Vagina (tissue), 2 donors: ENCODE data around the gene CISH. TPM values are rescaled to one million over a fixed set of nuclear protein-coding genes. Genes with fewer than 3 reads are reported as not detected.

Experiments
- DNase-seq, 2 donors: peaks; one replicate each; pipeline ENCODE4 v3.0.0-alpha.2; 2017; ENCODE audit errors: extremely low spot score in 2 of 2
- H3K27ac ChIP-seq: fragments of 200-600 bp; sonication (generic); one replicate; pipeline ENCODE4 v1.5.1; 2019
- H3K27me3 ChIP-seq: fragments of 200-600 bp; sonication (generic); one replicate; pipeline ENCODE4 v1.5.1; 2019
- H3K36me3 ChIP-seq, 2 donors: fragments of 200-600 bp; sonication (generic); one replicate each; pipeline ENCODE4 v1.5.1; 2017 to 2019
- H3K4me1 ChIP-seq: fragments of 200-600 bp; sonication (generic); one replicate; pipeline ENCODE4 v1.5.1; 2019
- H3K4me3 ChIP-seq, 2 donors: fragments of 200-600 bp; sonication (generic); 1 replicate in 1 of 2; 2 replicates in 1 of 2; pipeline ENCODE4 v1.5.1; 2016 to 2019
- H3K9me3 ChIP-seq: fragments of 200-600 bp; sonication (generic); one replicate; pipeline ENCODE4 v1.5.1; 2019
- POLR2A ChIP-seq, 2 donors: fragments of 450-650 bp; IDR thresholded peaks; one replicate each; pipeline ENCODE4 v1.6.1; 2017; ENCODE audit warnings: antibody characterized with exemption in 2 of 2, mild to moderate bottlenecking in 2 of 2, moderate library complexity in 2 of 2
- POLR2AphosphoS5 ChIP-seq, 2 donors: sonication (generic); formaldehyde crosslinking; IDR thresholded peaks; one replicate each; pipeline ENCODE4 v1.9.0; 2017; ENCODE audit warnings: antibody characterized with exemption in 2 of 2, mild to moderate bottlenecking in 2 of 2, low read depth in 1 of 2; ENCODE audit not compliant: insufficient read depth in 1 of 2
- intact Hi-C: fragments of 100-400 bp; cut with DNase I; formaldehyde crosslinking; loops from one replicate; pipeline ENCODE4 v1.15.1; 2023
- total RNA-seq: library from RNA; depleted of rRNA; stranded (reverse); fragments of >200 nt; gene quantifications from one replicate; pipeline ENCODE4 v1.2.3, GENCODE V29; 2016
- TF ChIP-seq, protein P1 (sequence below), 3 experiments: fragments of 450-650 bp in 2 of 3; fragments of 200-600 bp in 1 of 3; sonication (generic) in 1 of 3; IDR thresholded peaks; one replicate each; pipeline ENCODE4 v1.5.1; 2017 to 2019; ENCODE audit warnings: antibody characterized with exemption in 3 of 3, mild to moderate bottlenecking in 2 of 3, moderate library complexity in 2 of 3

The CISH gene
- total RNA-seq, 1 donor from 2014 or later = 21.9 TPM

DNA sequence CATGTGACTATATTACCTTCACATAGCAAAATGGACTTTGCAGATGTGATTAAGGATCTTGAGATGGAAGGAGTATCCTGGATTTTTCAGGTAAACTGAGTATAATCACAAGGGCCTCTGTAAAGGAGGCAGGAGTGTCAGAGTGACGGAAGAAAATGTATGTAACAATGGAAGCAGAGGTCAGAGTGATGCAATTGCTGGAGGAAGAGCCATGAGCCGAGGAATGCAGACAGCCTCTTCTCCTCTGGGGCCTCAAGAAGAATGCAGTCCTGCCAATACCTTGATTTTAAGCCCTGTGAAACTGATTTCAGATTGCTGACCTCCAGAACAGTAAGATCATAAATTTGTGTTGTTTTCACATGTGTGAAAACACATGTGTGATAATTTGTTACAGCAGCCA, 27.2 kb downstream of the CISH start:
- Histone ChIP-seq H3K4me3 (no peak overlapping the region), H3K36me3 (peaks cover 0 to 7% of the 10 kb centered on the region in 2 donors), H3K9me3 (no peaks in the 10 kb centered on the region), H3K27ac (no peak overlapping the region), H3K4me1 (no peaks in the 10 kb centered on the region), H3K27me3 (no peaks in the 10 kb centered on the region)
- intact Hi-C loops = no loop called here
- TF ChIP-seq POLR2AphosphoS5 (IDR thresholded peaks at IDR 0.05; ENCODE audit: insufficient read depth in 1 of 2, low read depth in 1 of 2) (no peak), POLR2A (IDR thresholded peaks at IDR 0.05) (no peak)
- TF ChIP-seq, protein P1, sequence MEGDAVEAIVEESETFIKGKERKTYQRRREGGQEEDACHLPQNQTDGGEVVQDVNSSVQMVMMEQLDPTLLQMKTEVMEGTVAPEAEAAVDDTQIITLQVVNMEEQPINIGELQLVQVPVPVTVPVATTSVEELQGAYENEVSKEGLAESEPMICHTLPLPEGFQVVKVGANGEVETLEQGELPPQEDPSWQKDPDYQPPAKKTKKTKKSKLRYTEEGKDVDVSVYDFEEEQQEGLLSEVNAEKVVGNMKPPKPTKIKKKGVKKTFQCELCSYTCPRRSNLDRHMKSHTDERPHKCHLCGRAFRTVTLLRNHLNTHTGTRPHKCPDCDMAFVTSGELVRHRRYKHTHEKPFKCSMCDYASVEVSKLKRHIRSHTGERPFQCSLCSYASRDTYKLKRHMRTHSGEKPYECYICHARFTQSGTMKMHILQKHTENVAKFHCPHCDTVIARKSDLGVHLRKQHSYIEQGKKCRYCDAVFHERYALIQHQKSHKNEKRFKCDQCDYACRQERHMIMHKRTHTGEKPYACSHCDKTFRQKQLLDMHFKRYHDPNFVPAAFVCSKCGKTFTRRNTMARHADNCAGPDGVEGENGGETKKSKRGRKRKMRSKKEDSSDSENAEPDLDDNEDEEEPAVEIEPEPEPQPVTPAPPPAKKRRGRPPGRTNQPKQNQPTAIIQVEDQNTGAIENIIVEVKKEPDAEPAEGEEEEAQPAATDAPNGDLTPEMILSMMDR (IDR thresholded peaks at IDR 0.05) = no peak
- no peak for DNase-seq

- intact Hi-C loops = no loop called here
- H3K36me3 ChIP-seq = peaks cover 0 to 10% of the 10 kb centered on the region in 2 donors
- TF ChIP-seq POLR2AphosphoS5 (IDR thresholded peaks at IDR 0.05; ENCODE audit: insufficient read depth in 1 of 2, low read depth in 1 of 2) (peak in 1 of 2 donors; percentile 80), POLR2A (IDR thresholded peaks at IDR 0.05) (no peak)
- no peaks in the 10 kb centered on the region for H3K27me3 ChIP-seq
- no peaks in the 10 kb centered on the region for H3K4me1 ChIP-seq
- no peak overlapping the region for H3K4me3 ChIP-seq
- DNase-seq = no peak
- H3K27ac ChIP-seq = no peak overlapping the region
- H3K9me3 ChIP-seq = no peaks in the 10 kb centered on the region
These were observed 27.7 kb downstream of the CISH start for GRCh38 chr3:50583897-50584296.

DNA sequence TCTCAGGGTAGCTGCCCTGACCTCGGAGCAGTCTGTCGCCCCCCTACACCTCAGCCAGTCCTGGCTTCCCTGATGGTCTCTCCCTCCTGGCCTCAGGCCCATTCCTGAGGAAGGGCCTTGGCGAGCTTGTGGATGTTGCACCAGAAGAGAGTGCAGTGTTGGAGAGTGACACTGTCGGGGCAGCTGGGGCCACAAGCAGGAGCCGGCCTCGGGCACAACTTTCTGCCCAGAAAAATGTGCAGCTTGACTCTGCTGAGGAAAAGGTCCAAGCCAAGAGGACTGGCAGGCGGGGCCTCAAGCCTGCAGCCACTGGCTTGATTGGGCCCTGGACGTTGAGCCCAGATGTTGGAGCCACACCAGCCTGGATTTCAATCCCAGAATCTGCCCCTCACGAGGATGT, 29.5 kb downstream of the CISH start:
- TF ChIP-seq POLR2AphosphoS5 (IDR thresholded peaks at IDR 0.05; ENCODE audit: insufficient read depth in 1 of 2, low read depth in 1 of 2) = no peak
- no peak for TF ChIP-seq POLR2A (IDR thresholded peaks at IDR 0.05)
- TF ChIP-seq, protein P1 (IDR thresholded peaks at IDR 0.05) = no peak
- intact Hi-C loops = no loop called here
- H3K4me1 ChIP-seq = no peaks in the 10 kb centered on the region
- no peaks in the 10 kb centered on the region for H3K9me3 ChIP-seq
- H3K27me3 ChIP-seq = no peaks in the 10 kb centered on the region
- no peak overlapping the region for H3K27ac ChIP-seq
- DNase-seq = no peak
- H3K36me3 ChIP-seq = peaks cover 0 to 10% of the 10 kb centered on the region in 2 donors
- H3K4me3 ChIP-seq = no peak overlapping the region

- intact Hi-C loops = no loop called here
- peaks cover 0 to 17% of the 10 kb centered on the region in 2 donors for H3K36me3 ChIP-seq
- H3K4me1 ChIP-seq = no peaks in the 10 kb centered on the region
These were observed 30.1 kb downstream of the CISH start for GRCh38 chr3:50581459-50581842.

DNA sequence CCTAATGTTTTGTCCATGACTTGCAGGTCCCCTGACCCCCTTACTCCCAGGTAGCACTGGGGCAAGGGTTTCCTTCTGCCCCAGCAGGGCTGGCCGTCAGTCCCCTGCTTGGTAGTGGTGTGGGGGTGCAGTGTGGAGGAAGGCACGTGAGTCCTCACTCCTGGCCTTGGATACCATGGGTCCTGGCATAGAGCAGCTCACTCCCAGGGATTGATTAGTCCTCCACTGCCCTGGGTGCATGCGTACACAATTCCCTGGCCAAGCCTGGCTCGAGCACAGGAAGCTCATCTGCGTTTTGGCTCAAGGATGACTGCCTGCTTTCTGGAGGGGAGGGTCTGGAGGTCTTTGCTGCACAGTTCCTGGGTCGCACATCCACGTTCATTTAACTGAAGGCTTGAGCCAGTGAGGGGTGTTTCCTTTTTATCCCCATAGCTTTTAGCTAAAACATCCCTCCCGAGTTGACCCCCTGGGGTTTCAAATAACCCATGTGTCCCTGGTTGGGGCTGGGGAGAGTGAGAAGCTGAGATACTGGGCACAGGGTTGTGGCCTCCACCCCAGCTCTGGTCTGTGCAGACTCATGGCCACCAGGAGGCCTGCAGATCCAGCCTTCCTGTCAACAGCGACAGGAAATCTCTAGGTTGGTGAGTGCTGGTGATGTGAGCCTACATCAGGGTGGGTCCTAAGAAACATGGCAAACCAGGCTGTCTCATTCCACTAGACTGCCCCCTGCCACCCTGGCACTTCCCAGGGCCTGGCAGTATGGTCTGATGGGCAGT, 30.7 kb downstream of the CISH start:
- Histone ChIP-seq H3K4me1 (no peaks in the 10 kb centered on the region), H3K4me3 (no peak overlapping the region), H3K27ac (no peak overlapping the region), H3K9me3 (no peaks in the 10 kb centered on the region), H3K27me3 (no peaks in the 10 kb centered on the region), H3K36me3 (peaks cover 0 to 18% of the 10 kb centered on the region in 2 donors)
- DNase-seq = no peak
- TF ChIP-seq POLR2AphosphoS5 (IDR thresholded peaks at IDR 0.05; ENCODE audit: insufficient read depth in 1 of 2, low read depth in 1 of 2) (no peak), POLR2A (IDR thresholded peaks at IDR 0.05) (no peak)
- TF ChIP-seq, protein P1 (IDR thresholded peaks at IDR 0.05) = no peak
- intact Hi-C loops = no loop called here

More at GRCh38 chr3:50581459-50581842, 30.1 kb downstream of the CISH start:
- Histone ChIP-seq H3K4me3 (no peak overlapping the region), H3K27me3 (no peaks in the 10 kb centered on the region), H3K27ac (no peak overlapping the region), H3K9me3 (no peaks in the 10 kb centered on the region)
- DNase-seq = no peak
- TF ChIP-seq POLR2AphosphoS5 (IDR thresholded peaks at IDR 0.05; ENCODE audit: insufficient read depth in 1 of 2, low read depth in 1 of 2) (no peak), POLR2A (IDR thresholded peaks at IDR 0.05) (no peak)
- TF ChIP-seq, protein P1 (IDR thresholded peaks at IDR 0.05) = no peak
